Glutamatergic neuron (in vitro differentiated cells): Measurements from ENCODE around the gene SLCO3A1. TPM values are rescaled to one million over a fixed set of nuclear protein-coding genes. Genes with fewer than 3 reads are reported as not detected.
A peak's percentile ranks its signal among the peaks of the same experiment; 100 is the strongest.

Experiments used
- DNase-seq: peaks from one replicate; pipeline ENCODE4 v3.0.0; 2022
- H3K27ac Mint-ChIP-seq: one replicate; pipeline ENCODE4 v1.8.0; 2020; ENCODE audit warnings: mild to moderate bottlenecking, mixed read lengths, inconsistent platforms; ENCODE audit not compliant: unreplicated experiment
- H3K27me3 Mint-ChIP-seq: one replicate; pipeline ENCODE4 v1.8.0; 2020; ENCODE audit warnings: mild to moderate bottlenecking, moderate library complexity, mixed read lengths, inconsistent platforms; ENCODE audit not compliant: unreplicated experiment
- H3K36me3 Mint-ChIP-seq: one replicate; pipeline ENCODE4 v1.8.0; 2020; ENCODE audit warnings: mild to moderate bottlenecking, mixed read lengths, inconsistent platforms; ENCODE audit not compliant: unreplicated experiment
- H3K4me1 Mint-ChIP-seq: one replicate; pipeline ENCODE4 v1.8.0; 2020; ENCODE audit warnings: mild to moderate bottlenecking, low read depth, mixed read lengths, inconsistent platforms; ENCODE audit not compliant: unreplicated experiment
- H3K4me3 Mint-ChIP-seq: one replicate; pipeline ENCODE4 v1.8.0; 2020; ENCODE audit warnings: mild to moderate bottlenecking, mixed read lengths, inconsistent platforms; ENCODE audit not compliant: unreplicated experiment
- H3K9me3 Mint-ChIP-seq: one replicate; pipeline ENCODE4 v1.8.0; 2020; ENCODE audit warnings: mild to moderate bottlenecking, moderate library complexity, mixed read lengths, inconsistent platforms; ENCODE audit not compliant: unreplicated experiment
- CTCF ChIP-seq: fragments of 200-600 bp; sonication (generic); IDR thresholded peaks from one replicate; pipeline ENCODE4 v1.5.0; 2021; ENCODE audit not compliant: partially characterized antibody, unreplicated experiment
- total RNA-seq: library from RNA; stranded (reverse); fragmentation: NEBNext Ultra II Directional; extraction: Animal tissue kit (Norgen Biotek cat#: 25700); gene quantifications from one replicate; pipeline ENCODE4 v1.2.1, GENCODE V29; 2021; ENCODE audit not compliant: unreplicated experiment

The SLCO3A1 gene
- total RNA-seq, 1 donor from 2014 or later, result 27.9 TPM

- no peak overlapping the region for H3K27ac Mint-ChIP-seq
- H3K27me3 Mint-ChIP-seq, result peaks cover 1% of the 10 kb centered on the region
- peaks cover 25% of the 10 kb centered on the region for H3K4me1 Mint-ChIP-seq
Measured at GRCh38 chr15:92162657-92163056, 309.1 kb downstream of the SLCO3A1 start.

GRCh38 chr15:92163641-92164040 lies 310.1 kb downstream of the SLCO3A1 start:
- DNase-seq, result no peak
- peaks cover 1% of the 10 kb centered on the region for H3K27me3 Mint-ChIP-seq
- H3K9me3 Mint-ChIP-seq, result peaks cover 4% of the 10 kb centered on the region
- TF ChIP-seq CTCF, result no peak
- peaks cover 25% of the 10 kb centered on the region for H3K4me1 Mint-ChIP-seq
- H3K36me3 Mint-ChIP-seq, result no peaks in the 10 kb centered on the region
- no peak overlapping the region for H3K4me3 Mint-ChIP-seq
- no peak overlapping the region for H3K27ac Mint-ChIP-seq

More at GRCh38 chr15:92162657-92163056, 309.1 kb downstream of the SLCO3A1 start:
- no peak for DNase-seq
- Mint-ChIP-seq H3K4me3 (no peak overlapping the region), H3K36me3 (no peaks in the 10 kb centered on the region), H3K9me3 (peaks cover 7% of the 10 kb centered on the region)
- no peak for TF ChIP-seq CTCF

- no peak overlapping the region for H3K4me3 Mint-ChIP-seq
- H3K9me3 Mint-ChIP-seq, result peaks cover 4% of the 10 kb centered on the region
- peaks cover 1% of the 10 kb centered on the region for H3K27me3 Mint-ChIP-seq
- H3K36me3 Mint-ChIP-seq, result no peaks in the 10 kb centered on the region
- no peak overlapping the region for H3K27ac Mint-ChIP-seq
- H3K4me1 Mint-ChIP-seq, result peaks cover 25% of the 10 kb centered on the region
- no peak for DNase-seq
- TF ChIP-seq CTCF, result no peak
Measured at GRCh38 chr15:92164327-92165000, 311.0 kb downstream of the SLCO3A1 start.

DNA sequence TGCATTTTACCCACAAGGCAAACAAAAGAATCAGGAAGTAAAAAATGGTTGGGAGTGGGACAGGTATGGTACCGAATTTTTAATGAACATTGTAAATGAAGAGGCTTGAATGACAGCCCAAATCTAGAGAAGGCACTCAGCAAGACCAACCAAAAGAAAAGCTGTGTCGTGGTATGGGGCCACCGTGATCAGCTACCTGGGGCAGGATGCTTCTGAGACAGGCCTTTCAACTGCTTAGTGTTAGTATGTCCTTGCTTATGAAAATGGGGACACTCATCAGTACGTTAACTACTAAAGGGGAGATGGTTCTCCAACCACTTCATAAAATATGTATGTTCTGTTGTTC lies 311.5 kb downstream of the SLCO3A1 start:
- peaks cover 4% of the 10 kb centered on the region for H3K9me3 Mint-ChIP-seq
- peaks cover 1% of the 10 kb centered on the region for H3K27me3 Mint-ChIP-seq
- TF ChIP-seq CTCF, result no peak
- H3K4me1 Mint-ChIP-seq, result peaks cover 24% of the 10 kb centered on the region
- no peak for DNase-seq
- H3K4me3 Mint-ChIP-seq, result no peak overlapping the region
- H3K36me3 Mint-ChIP-seq, result no peaks in the 10 kb centered on the region
- no peak overlapping the region for H3K27ac Mint-ChIP-seq

DNA sequence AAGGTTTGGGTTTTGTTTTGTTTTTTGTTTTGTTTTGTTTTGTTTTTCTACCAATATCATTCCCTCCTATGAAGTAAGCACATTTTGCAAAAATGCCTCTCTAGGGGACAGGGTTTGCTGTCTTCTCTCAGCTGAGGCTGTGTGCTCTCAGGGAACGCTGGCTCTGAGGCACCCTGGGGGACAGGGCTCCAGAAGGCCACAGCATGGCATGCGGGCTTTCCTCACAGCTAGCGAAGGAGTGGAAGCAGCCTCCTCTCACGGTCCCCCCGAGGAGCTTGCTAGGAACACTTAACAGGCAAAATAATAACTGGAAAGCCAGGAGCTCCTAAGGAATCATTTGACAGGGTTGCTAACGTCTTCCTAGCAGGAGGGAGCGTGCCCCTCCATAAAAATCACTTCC lies 312.5 kb downstream of the SLCO3A1 start:
- TF ChIP-seq CTCF, result no peak
- Mint-ChIP-seq H3K27me3 (peaks cover 1% of the 10 kb centered on the region), H3K4me1 (peaks cover 15% of the 10 kb centered on the region), H3K4me3 (peak overlapping the region; percentile 21), H3K27ac (peak overlapping the region; percentile 77), H3K36me3 (no peaks in the 10 kb centered on the region), H3K9me3 (peaks cover 4% of the 10 kb centered on the region)
- DNase-seq, result peak; percentile 55
